Stomach (tissue), 4 donors: Measurements from ENCODE around the gene DAZ1.
"Not testable (repeated sequence)": the region's sequence is repeated elsewhere in the genome, so short reads cannot be mapped to it uniquely, and the experiment has no call there.

Experiments used
- CTCF ChIP-seq, 7 experiments: fragments of 450-650 bp in 4 of 7; fragments of 200-600 bp in 3 of 7; sonication (generic) in 3 of 7; IDR thresholded peaks; one replicate each; pipeline ENCODE4 v1.5.1; 2016 to 2019; ENCODE audit warnings: antibody characterized with exemption in 7 of 7, control low read depth in 2 of 7, mild to moderate bottlenecking in 1 of 7
- POLR2AphosphoS5 ChIP-seq, 3 donors: sonication (generic); formaldehyde crosslinking; IDR thresholded peaks; one replicate each; pipeline ENCODE4 v1.6.1; 2016; ENCODE audit warnings: antibody characterized with exemption in 3 of 3

- not testable (repeated sequence) for TF ChIP-seq CTCF, POLR2AphosphoS5 (IDR thresholded peaks at IDR 0.05)
These were observed 8.6 kb upstream of the DAZ1 start for GRCh38 chrY:23207455-23207854.
